HCT116 (cell line): Measurements from ENCODE around the gene GM2A. TPM values are rescaled to one million over a fixed set of nuclear protein-coding genes. Genes with fewer than 3 reads are reported as not detected.

ENCODE experiments used
- ATAC-seq: fragments of 200-7000 bp; cut with Tn5 transposase; 2 replicates; pipeline ENCODE4 v1.9.1; 2020; ENCODE audit warnings: mild to moderate bottlenecking, moderate library complexity
- BruUV-seq: library from RNA; stranded (reverse); fragments of 400-500 nt; replicated peaks from 2 replicates; lab custom pipeline; 2021; lab: Mats Ljungman, UMichigan
- CTCF ChIA-PET: fragments of 300-600 bp; sonication (Branson Sonifier 250); formaldehyde crosslinking; loops from one replicate; lab custom pipeline; 2021; ENCODE audit warnings: antibody characterized with exemption; lab: Charles Lee
- POLR2A ChIA-PET: fragments of 300-600, 350-600 bp; sonication (Branson Sonifier 250); formaldehyde crosslinking; loops from one replicate; lab custom pipeline; 2021; ENCODE audit warnings: antibody characterized with exemption; lab: Charles Lee
- RAD21 ChIA-PET, 2 experiments: fragments of 300-600 bp; sonication (Branson Sonifier 250); formaldehyde crosslinking; loops; one replicate each; lab custom pipeline; 2023; ENCODE audit warnings: low total read pairs in 2 of 2; ENCODE audit not compliant: uncharacterized antibody in 2 of 2, unreplicated experiment in 2 of 2, low non-redundant PET in 1 of 2; lab: Charles Lee
- DNase-seq: peaks from one replicate; pipeline ENCODE4 v3.0.0-alpha.2; 2010; ENCODE audit warnings: low read depth, low spot score
- H2AFZ ChIP-seq: fragments of 200-600 bp; shearing (Covaris generic), sonication (generic); 2 replicates; pipeline ENCODE4 v1.6.1; 2017; ENCODE audit warnings: low read depth, mixed run types, mixed read lengths, antibody characterized with exemption, low read length; ENCODE audit not compliant: poor library complexity, severe bottlenecking
- H3K27ac ChIP-seq: 2 replicates; pipeline ENCODE4 v1.5.1; 2012; ENCODE audit warnings: low read depth, low read length
- H3K27me3 ChIP-seq: fragments of 200-600 bp; sonication (generic); 2 replicates; pipeline ENCODE4 v1.6.1; 2016; ENCODE audit warnings: mixed run types, low read length, mixed read lengths; ENCODE audit not compliant: insufficient read depth
- H3K36me3 ChIP-seq, 2 experiments: fragments of 200-500 bp in 1 of 2; fragments of 200-600 bp in 1 of 2; sonication (Bioruptor generic) in 1 of 2; sonication (generic) in 1 of 2; 2 replicates each; pipeline versions ENCODE4 v1.5.1 to v1.6.1; 2014 to 2016; ENCODE audit warnings: low read length in 2 of 2, inconsistent platforms in 1 of 2, mixed read lengths in 1 of 2, mixed run types in 1 of 2; ENCODE audit not compliant: insufficient read depth in 2 of 2, control insufficient read depth in 1 of 2
- H3K4me1 ChIP-seq, 2 experiments: fragments of 200-600 bp in 1 of 2; sonication (generic) in 1 of 2; 2 replicates each; pipeline versions ENCODE4 v1.5.1 to v1.6.1; 2012 to 2017; ENCODE audit warnings: low read length in 2 of 2, inconsistent platforms in 1 of 2, mild to moderate bottlenecking in 1 of 2, mixed read lengths in 1 of 2, mixed run types in 1 of 2, moderate library complexity in 1 of 2; ENCODE audit not compliant: insufficient read depth in 2 of 2, control insufficient read depth in 1 of 2
- H3K4me2 ChIP-seq: fragments of 200-600 bp; sonication (generic); 2 replicates; pipeline ENCODE4 v1.6.1; 2017; ENCODE audit warnings: mixed run types, low read length, mixed read lengths
- H3K4me3 ChIP-seq, 2 experiments: fragments of 200-600 bp in 1 of 2; sonication (generic) in 1 of 2; replicated peaks in 1 of 2; 2 replicates each; pipeline ENCODE4 v1.5.1; 2011 to 2016; ENCODE audit warnings: low read length in 2 of 2, control low read depth in 1 of 2, low read depth in 1 of 2, mild to moderate bottlenecking in 1 of 2, mixed read lengths in 1 of 2, mixed run types in 1 of 2
- H3K79me2 ChIP-seq: fragments of 200-600 bp; sonication (generic); 2 replicates; pipeline ENCODE4 v1.6.1; 2017; ENCODE audit warnings: mild to moderate bottlenecking, mixed run types, low read length, moderate library complexity, mixed read lengths; ENCODE audit not compliant: insufficient read depth
- H3K9ac ChIP-seq: fragments of 200-600 bp; sonication (generic); 2 replicates; pipeline ENCODE4 v1.6.1; 2016; ENCODE audit warnings: low read length, mixed read lengths
- H3K9me2 ChIP-seq: fragments of 200-600 bp; sonication (generic), shearing (Covaris generic); 2 replicates; pipeline ENCODE4 v1.6.1; 2017; ENCODE audit warnings: mixed run types, mild to moderate bottlenecking, moderate library complexity; ENCODE audit not compliant: insufficient read depth
- H3K9me3 ChIP-seq, 2 experiments: fragments of 200-500 bp in 1 of 2; fragments of 200-600 bp in 1 of 2; sonication (Bioruptor generic) in 1 of 2; sonication (generic) in 1 of 2; 2 replicates each; pipeline ENCODE4 v1.6.1; 2014 to 2017; ENCODE audit warnings: low read length in 2 of 2, mixed read lengths in 2 of 2, inconsistent platforms in 1 of 2, low read depth in 1 of 2, mild to moderate bottlenecking in 1 of 2, mixed run types in 1 of 2, moderate library complexity in 1 of 2; ENCODE audit not compliant: control insufficient read depth in 1 of 2, insufficient read depth in 1 of 2
- H4K20me1 ChIP-seq: fragments of 200-600 bp; sonication (generic), shearing (Covaris generic); 2 replicates; pipeline ENCODE4 v1.6.1; 2017; ENCODE audit warnings: mixed run types, mild to moderate bottlenecking, moderate library complexity; ENCODE audit not compliant: insufficient read depth
- EGR1 ChIP-seq: IDR thresholded peaks from 2 replicates; pipeline ENCODE4 v1.6.1; 2012; ENCODE audit warnings: low read depth
- EZH2 ChIP-seq: fragments of 200-600 bp; sonication (generic); IDR thresholded peaks from 2 replicates; pipeline ENCODE4 v1.6.1; 2017; ENCODE audit warnings: antibody characterized with exemption, mixed run types
- EZH2phosphoT487 ChIP-seq: fragments of 200-600 bp; IDR thresholded peaks from 2 replicates; pipeline ENCODE4 v1.6.1; 2018; ENCODE audit warnings: antibody characterized with exemption, borderline replicate concordance
- FOSL1 ChIP-seq: IDR thresholded peaks from 2 replicates; pipeline ENCODE4 v1.6.1; 2012; ENCODE audit warnings: low read depth
- JUND ChIP-seq: IDR thresholded peaks from 2 replicates; pipeline ENCODE4 v1.6.1; 2012
- POLR2A ChIP-seq: IDR thresholded peaks from 2 replicates; pipeline ENCODE4 v1.7.0; 2011; ENCODE audit warnings: borderline replicate concordance; ENCODE audit not compliant: insufficient read depth, insufficient read length; ENCODE audit errors: extremely low read depth
- POLR2AphosphoS5 ChIP-seq: IDR thresholded peaks from 2 replicates; pipeline ENCODE4 v1.6.1; 2011; ENCODE audit warnings: mild to moderate bottlenecking, low read depth, low read length, moderate library complexity
- RAD21 ChIP-seq: IDR thresholded peaks from 2 replicates; pipeline ENCODE4 v1.6.1; 2012; ENCODE audit warnings: low read depth, mild to moderate bottlenecking
- SIN3A ChIP-seq: IDR thresholded peaks from 2 replicates; pipeline ENCODE4 v1.6.1; 2012; ENCODE audit warnings: low read depth
- YY1 ChIP-seq: IDR thresholded peaks from 2 replicates; pipeline ENCODE4 v1.6.1; 2011; ENCODE audit warnings: low read length, low read depth, moderate library complexity, mild to moderate bottlenecking; ENCODE audit not compliant: insufficient replicate concordance; ENCODE audit errors: extremely low read depth
- ZFX ChIP-seq: fragments of 450-650 bp; IDR thresholded peaks from 2 replicates; pipeline ENCODE4 v1.6.1; 2017
- intact Hi-C: fragments of 100-400 bp; cut with micrococcal nuclease; formaldehyde crosslinking; loops from 2 replicates; pipeline ENCODE4 v1.10.0; 2022
- total RNA-seq: library from RNA; stranded (reverse); gene quantifications from one replicate; pipeline ENCODE4 v1.2.1, GENCODE V29; 2021; ENCODE audit not compliant: unreplicated experiment
- TF ChIP-seq, protein P1 (sequence below): IDR thresholded peaks from 2 replicates; pipeline ENCODE4 v1.6.1; 2012
- TF ChIP-seq, protein P2 (sequence below): IDR thresholded peaks from 2 replicates; pipeline ENCODE4 v1.6.1; 2012; ENCODE audit warnings: low read depth
- TF ChIP-seq, protein P3 (sequence below): IDR thresholded peaks from 2 replicates; pipeline ENCODE4 v1.6.1; 2012

GM2A gene
- total RNA-seq, 1 experiment from 2014 or later: 25.0 TPM

DNA sequence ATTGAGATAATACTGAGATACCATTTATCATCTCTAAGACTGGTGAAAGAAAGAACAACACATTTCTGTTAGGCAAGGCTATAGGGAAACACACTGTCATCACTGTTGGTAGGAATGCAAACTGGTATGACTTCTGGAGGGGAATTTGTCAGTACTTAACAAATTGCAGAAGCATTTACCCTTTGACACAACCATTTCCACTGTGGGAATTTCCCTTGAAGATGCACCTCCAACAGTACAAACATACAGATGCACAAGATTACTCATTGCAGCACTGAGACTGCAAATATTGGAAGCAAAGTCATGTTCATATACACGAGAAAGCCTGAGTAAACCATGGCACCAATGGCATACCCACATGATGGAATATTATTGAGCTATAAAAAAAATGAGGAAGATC, 17.6 kb downstream of the GM2A start:
- H3K9ac ChIP-seq: no peak overlapping the region
- ATAC-seq: no peak
- no peaks in the 10 kb centered on the region for H3K27me3 ChIP-seq
- POLR2A ChIA-PET: no interaction called here
- intact Hi-C loops: no loop called here
- peaks cover 3 to 5% of the 10 kb centered on the region in 2 experiments; a peak in 2 of 4 replicates for H3K4me1 ChIP-seq
- H2AFZ ChIP-seq: no peak overlapping the region
- no peak overlapping the region for H3K27ac ChIP-seq
- H3K79me2 ChIP-seq: no peaks in the 10 kb centered on the region
- DNase-seq: no peak
- TF ChIP-seq, protein P1, sequence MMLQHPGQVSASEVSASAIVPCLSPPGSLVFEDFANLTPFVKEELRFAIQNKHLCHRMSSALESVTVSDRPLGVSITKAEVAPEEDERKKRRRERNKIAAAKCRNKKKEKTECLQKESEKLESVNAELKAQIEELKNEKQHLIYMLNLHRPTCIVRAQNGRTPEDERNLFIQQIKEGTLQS: no peak
- TF ChIP-seq, protein P2, sequence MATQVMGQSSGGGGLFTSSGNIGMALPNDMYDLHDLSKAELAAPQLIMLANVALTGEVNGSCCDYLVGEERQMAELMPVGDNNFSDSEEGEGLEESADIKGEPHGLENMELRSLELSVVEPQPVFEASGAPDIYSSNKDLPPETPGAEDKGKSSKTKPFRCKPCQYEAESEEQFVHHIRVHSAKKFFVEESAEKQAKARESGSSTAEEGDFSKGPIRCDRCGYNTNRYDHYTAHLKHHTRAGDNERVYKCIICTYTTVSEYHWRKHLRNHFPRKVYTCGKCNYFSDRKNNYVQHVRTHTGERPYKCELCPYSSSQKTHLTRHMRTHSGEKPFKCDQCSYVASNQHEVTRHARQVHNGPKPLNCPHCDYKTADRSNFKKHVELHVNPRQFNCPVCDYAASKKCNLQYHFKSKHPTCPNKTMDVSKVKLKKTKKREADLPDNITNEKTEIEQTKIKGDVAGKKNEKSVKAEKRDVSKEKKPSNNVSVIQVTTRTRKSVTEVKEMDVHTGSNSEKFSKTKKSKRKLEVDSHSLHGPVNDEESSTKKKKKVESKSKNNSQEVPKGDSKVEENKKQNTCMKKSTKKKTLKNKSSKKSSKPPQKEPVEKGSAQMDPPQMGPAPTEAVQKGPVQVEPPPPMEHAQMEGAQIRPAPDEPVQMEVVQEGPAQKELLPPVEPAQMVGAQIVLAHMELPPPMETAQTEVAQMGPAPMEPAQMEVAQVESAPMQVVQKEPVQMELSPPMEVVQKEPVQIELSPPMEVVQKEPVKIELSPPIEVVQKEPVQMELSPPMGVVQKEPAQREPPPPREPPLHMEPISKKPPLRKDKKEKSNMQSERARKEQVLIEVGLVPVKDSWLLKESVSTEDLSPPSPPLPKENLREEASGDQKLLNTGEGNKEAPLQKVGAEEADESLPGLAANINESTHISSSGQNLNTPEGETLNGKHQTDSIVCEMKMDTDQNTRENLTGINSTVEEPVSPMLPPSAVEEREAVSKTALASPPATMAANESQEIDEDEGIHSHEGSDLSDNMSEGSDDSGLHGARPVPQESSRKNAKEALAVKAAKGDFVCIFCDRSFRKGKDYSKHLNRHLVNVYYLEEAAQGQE: no peak
- no peak for TF ChIP-seq POLR2A
- TF ChIP-seq YY1: no peak
- TF ChIP-seq, protein P3, sequence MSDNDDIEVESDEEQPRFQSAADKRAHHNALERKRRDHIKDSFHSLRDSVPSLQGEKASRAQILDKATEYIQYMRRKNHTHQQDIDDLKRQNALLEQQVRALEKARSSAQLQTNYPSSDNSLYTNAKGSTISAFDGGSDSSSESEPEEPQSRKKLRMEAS: no peak
- TF ChIP-seq FOSL1: no peak
- no peak for TF ChIP-seq POLR2AphosphoS5
- no peak for TF ChIP-seq EZH2
- no peak for TF ChIP-seq EGR1
- TF ChIP-seq EZH2phosphoT487: no peak
- no peak for TF ChIP-seq JUND
- no peak for TF ChIP-seq RAD21
- TF ChIP-seq SIN3A: no peak
- TF ChIP-seq ZFX: no peak
- RAD21 ChIA-PET: no interaction called here
- 0 out of 4 replicates have a peak, but pooled peaks cover 0 to 3% of the 10 kb centered on the region in 2 experiments for H3K36me3 ChIP-seq
- H4K20me1 ChIP-seq: no peaks in the 10 kb centered on the region
- BruUV-seq: no TSS peak
- no peaks in the 10 kb centered on the region for H3K9me3 ChIP-seq
- H3K9me2 ChIP-seq: no peaks in the 10 kb centered on the region
- H3K4me2 ChIP-seq: no peak overlapping the region
- CTCF ChIA-PET: no interaction called here
- no peak overlapping the region for H3K4me3 ChIP-seq
